Karpas-422 (cell line): ENCODE data around the gene SMIM21. TPM values are rescaled to one million over a fixed set of nuclear protein-coding genes. Genes with fewer than 3 reads are reported as not detected.

Source experiments
- DNase-seq: peaks from one replicate; pipeline ENCODE4 v3.0.0-alpha.2; 2015
- H2AFZ ChIP-seq: fragments of 200-600 bp; sonication (generic); 2 replicates; pipeline ENCODE4 v1.6.1; 2014; ENCODE audit warnings: antibody characterized with exemption, low read length, mixed read lengths
- H3K27ac ChIP-seq: fragments of 200-600 bp; sonication (generic); 2 replicates; pipeline ENCODE4 v1.5.1; 2014; ENCODE audit warnings: mild to moderate bottlenecking, low read length, moderate library complexity
- H3K27me3 ChIP-seq: fragments of 200-600 bp; sonication (generic); 2 replicates; pipeline ENCODE4 v1.6.1; 2014; ENCODE audit warnings: low read length, mixed read lengths
- H3K36me3 ChIP-seq: fragments of 200-600 bp; sonication (generic); 2 replicates; pipeline ENCODE4 v1.6.1; 2014; ENCODE audit warnings: low read length, mixed read lengths; ENCODE audit not compliant: insufficient read depth
- H3K4me1 ChIP-seq: fragments of 200-600 bp; sonication (generic); 2 replicates; pipeline ENCODE4 v1.6.1; 2014; ENCODE audit warnings: mild to moderate bottlenecking, low read length, mixed read lengths
- H3K4me2 ChIP-seq: fragments of 200-600 bp; sonication (generic); 2 replicates; pipeline ENCODE4 v1.6.1; 2014; ENCODE audit warnings: low read length, low read depth, mild to moderate bottlenecking; ENCODE audit not compliant: poor library complexity, severe bottlenecking
- H3K4me3 ChIP-seq: fragments of 200-600 bp; sonication (generic); 2 replicates; pipeline ENCODE4 v1.5.1; 2014; ENCODE audit warnings: mild to moderate bottlenecking, antibody characterized with exemption, low read length, mixed read lengths
- H3K79me2 ChIP-seq: fragments of 200-600 bp; sonication (generic); 2 replicates; pipeline ENCODE4 v1.6.1; 2014; ENCODE audit warnings: mild to moderate bottlenecking, low read length, mixed read lengths
- H3K9ac ChIP-seq: fragments of 200-600 bp; sonication (generic); 2 replicates; pipeline ENCODE4 v1.6.0; 2014; ENCODE audit warnings: low read length
- H3K9me2 ChIP-seq: fragments of 200-600 bp; sonication (generic), shearing (Covaris generic); replicated peaks from 2 replicates; pipeline ENCODE4 v1.6.0; 2014; ENCODE audit warnings: mild to moderate bottlenecking, low read length, moderate library complexity; ENCODE audit not compliant: insufficient read depth
- H3K9me3 ChIP-seq: fragments of 300-700, 200-600 bp; sonication (generic); 2 replicates; pipeline ENCODE4 v1.6.1; 2014; ENCODE audit warnings: low read length, mixed read lengths
- H4K20me1 ChIP-seq: fragments of 200-600 bp; sonication (generic); 2 replicates; pipeline ENCODE4 v1.6.1; 2014; ENCODE audit warnings: mild to moderate bottlenecking, antibody characterized with exemption, low read length, low read depth; ENCODE audit not compliant: insufficient read depth
- total RNA-seq: library from RNA; depleted of rRNA; stranded (reverse); fragments of >200 nt; shearing (Covaris generic); gene quantifications from 2 replicates; pipeline ENCODE4 v1.2.3, GENCODE V29; 2014; ENCODE audit warnings: low replicate concordance

SMIM21 gene
- total RNA-seq, 1 experiment from 2014 or later: not detected

- H3K4me3 ChIP-seq: no peak overlapping the region
- H3K9me2 ChIP-seq: 0 out of 2 replicates have a peak, but pooled peaks cover 2% of the 10 kb centered on the region
- H3K4me1 ChIP-seq: no peaks in the 10 kb centered on the region
- H3K9me3 ChIP-seq: no peaks in the 10 kb centered on the region
- no peaks in the 10 kb centered on the region for H3K79me2 ChIP-seq
- no peak overlapping the region for H3K27ac ChIP-seq
- H2AFZ ChIP-seq: no peak overlapping the region
- no peak overlapping the region for H3K4me2 ChIP-seq
- no peak for DNase-seq
- H3K27me3 ChIP-seq: no peaks in the 10 kb centered on the region
- no peaks in the 10 kb centered on the region for H3K36me3 ChIP-seq
- H3K9ac ChIP-seq: no peak overlapping the region
- no peaks in the 10 kb centered on the region for H4K20me1 ChIP-seq
These were observed 36.9 kb upstream of the SMIM21 start for GRCh38 chr18:75464356-75464755.

- H3K9me3 ChIP-seq: no peaks in the 10 kb centered on the region
- H3K4me1 ChIP-seq: no peaks in the 10 kb centered on the region
- H3K4me2 ChIP-seq: no peak overlapping the region
- H3K4me3 ChIP-seq: no peak overlapping the region
- H3K79me2 ChIP-seq: no peaks in the 10 kb centered on the region
- 0 out of 2 replicates have a peak, but pooled peaks cover 2% of the 10 kb centered on the region for H3K9me2 ChIP-seq
- H4K20me1 ChIP-seq: no peaks in the 10 kb centered on the region
- H3K27ac ChIP-seq: no peak overlapping the region
- H3K27me3 ChIP-seq: no peaks in the 10 kb centered on the region
- H3K9ac ChIP-seq: no peak overlapping the region
- H3K36me3 ChIP-seq: no peaks in the 10 kb centered on the region
- DNase-seq: no peak
- H2AFZ ChIP-seq: no peak overlapping the region
These were observed 34.8 kb upstream of the SMIM21 start for GRCh38 chr18:75462178-75462832.

GRCh38 chr18:75456199-75456631 is 28.7 kb upstream of the SMIM21 start:
- H4K20me1 ChIP-seq: no peaks in the 10 kb centered on the region
- H3K27ac ChIP-seq: no peak overlapping the region
- H3K36me3 ChIP-seq: no peaks in the 10 kb centered on the region
- H3K4me3 ChIP-seq: no peak overlapping the region
- H3K79me2 ChIP-seq: no peaks in the 10 kb centered on the region
- no peak overlapping the region for H2AFZ ChIP-seq
- H3K4me2 ChIP-seq: no peak overlapping the region
- H3K4me1 ChIP-seq: no peaks in the 10 kb centered on the region
- no peak for DNase-seq
- H3K9me3 ChIP-seq: no peaks in the 10 kb centered on the region
- no peaks in the 10 kb centered on the region for H3K9me2 ChIP-seq
- H3K27me3 ChIP-seq: no peaks in the 10 kb centered on the region
- no peak overlapping the region for H3K9ac ChIP-seq

- Histone ChIP-seq H4K20me1 (no peaks in the 10 kb centered on the region), H3K4me1 (no peaks in the 10 kb centered on the region), H3K9me3 (no peaks in the 10 kb centered on the region), H3K79me2 (no peaks in the 10 kb centered on the region), H3K27ac (no peak overlapping the region), H3K9ac (no peak overlapping the region), H3K4me2 (no peak overlapping the region), H3K4me3 (no peak overlapping the region), H3K9me2 (no peaks in the 10 kb centered on the region), H2AFZ (no peak overlapping the region), H3K36me3 (no peaks in the 10 kb centered on the region), H3K27me3 (no peaks in the 10 kb centered on the region)
- DNase-seq: no peak
These were observed 28.0 kb upstream of the SMIM21 start for GRCh38 chr18:75455249-75456198.

- Histone ChIP-seq H3K79me2 (no peaks in the 10 kb centered on the region), H3K9ac (no peak overlapping the region), H3K36me3 (no peaks in the 10 kb centered on the region), H4K20me1 (no peaks in the 10 kb centered on the region), H2AFZ (no peak overlapping the region), H3K9me2 (no peaks in the 10 kb centered on the region), H3K27ac (no peak overlapping the region), H3K27me3 (no peaks in the 10 kb centered on the region), H3K4me2 (no peak overlapping the region), H3K4me1 (no peaks in the 10 kb centered on the region), H3K4me3 (no peak overlapping the region), H3K9me3 (no peaks in the 10 kb centered on the region)
- no peak for DNase-seq
These were observed 26.7 kb upstream of the SMIM21 start for GRCh38 chr18:75454022-75454795.

- Histone ChIP-seq H4K20me1 (no peaks in the 10 kb centered on the region), H3K27me3 (no peaks in the 10 kb centered on the region), H3K9ac (no peak overlapping the region), H3K4me1 (no peaks in the 10 kb centered on the region), H3K4me2 (no peak overlapping the region), H3K4me3 (no peak overlapping the region), H3K9me3 (no peaks in the 10 kb centered on the region), H3K27ac (no peak overlapping the region), H3K9me2 (no peaks in the 10 kb centered on the region), H3K79me2 (no peaks in the 10 kb centered on the region), H2AFZ (no peak overlapping the region), H3K36me3 (no peaks in the 10 kb centered on the region)
- DNase-seq: no peak
These were observed 23.4 kb upstream of the SMIM21 start for GRCh38 chr18:75450906-75451305.

GRCh38 chr18:75441896-75442295 is 14.4 kb upstream of the SMIM21 start:
- no peaks in the 10 kb centered on the region for H3K79me2 ChIP-seq
- no peak overlapping the region for H3K9ac ChIP-seq
- H3K9me2 ChIP-seq: no peaks in the 10 kb centered on the region

GRCh38 chr18:75439348-75439747 is 11.8 kb upstream of the SMIM21 start:
- no peak for DNase-seq
- no peak overlapping the region for H3K27ac ChIP-seq
- no peak overlapping the region for H3K4me2 ChIP-seq

More at GRCh38 chr18:75441896-75442295, 14.4 kb upstream of the SMIM21 start:
- H3K27me3 ChIP-seq: no peaks in the 10 kb centered on the region
- no peaks in the 10 kb centered on the region for H3K36me3 ChIP-seq
- H2AFZ ChIP-seq: no peak overlapping the region
- no peaks in the 10 kb centered on the region for H3K4me1 ChIP-seq
- no peak overlapping the region for H3K4me3 ChIP-seq
- no peak overlapping the region for H3K27ac ChIP-seq
- no peak overlapping the region for H3K4me2 ChIP-seq
- no peaks in the 10 kb centered on the region for H3K9me3 ChIP-seq
- no peak for DNase-seq
- no peaks in the 10 kb centered on the region for H4K20me1 ChIP-seq

More at GRCh38 chr18:75439348-75439747, 11.8 kb upstream of the SMIM21 start:
- no peaks in the 10 kb centered on the region for H3K36me3 ChIP-seq
- H2AFZ ChIP-seq: no peak overlapping the region
- no peaks in the 10 kb centered on the region for H3K4me1 ChIP-seq
- H4K20me1 ChIP-seq: no peaks in the 10 kb centered on the region
- H3K4me3 ChIP-seq: no peak overlapping the region
- H3K27me3 ChIP-seq: no peaks in the 10 kb centered on the region
- H3K9me3 ChIP-seq: no peaks in the 10 kb centered on the region
- no peaks in the 10 kb centered on the region for H3K79me2 ChIP-seq
- no peaks in the 10 kb centered on the region for H3K9me2 ChIP-seq
- no peak overlapping the region for H3K9ac ChIP-seq
